SH-SY5Y (cell line): Measurements from ENCODE around the gene IL34.
A peak's percentile ranks its signal among the peaks of the same experiment; 100 is the strongest.

Experiments
- GATA2 ChIP-seq: IDR thresholded peaks from 2 replicates; pipeline ENCODE4 v1.6.1; 2011; ENCODE audit warnings: mild to moderate bottlenecking, low read depth, low read length
- GATA3 ChIP-seq: IDR thresholded peaks from 2 replicates; pipeline ENCODE4 v1.6.1; 2011; ENCODE audit warnings: low read depth, mild to moderate bottlenecking, low read length, moderate library complexity

The IL34 gene

DNA sequence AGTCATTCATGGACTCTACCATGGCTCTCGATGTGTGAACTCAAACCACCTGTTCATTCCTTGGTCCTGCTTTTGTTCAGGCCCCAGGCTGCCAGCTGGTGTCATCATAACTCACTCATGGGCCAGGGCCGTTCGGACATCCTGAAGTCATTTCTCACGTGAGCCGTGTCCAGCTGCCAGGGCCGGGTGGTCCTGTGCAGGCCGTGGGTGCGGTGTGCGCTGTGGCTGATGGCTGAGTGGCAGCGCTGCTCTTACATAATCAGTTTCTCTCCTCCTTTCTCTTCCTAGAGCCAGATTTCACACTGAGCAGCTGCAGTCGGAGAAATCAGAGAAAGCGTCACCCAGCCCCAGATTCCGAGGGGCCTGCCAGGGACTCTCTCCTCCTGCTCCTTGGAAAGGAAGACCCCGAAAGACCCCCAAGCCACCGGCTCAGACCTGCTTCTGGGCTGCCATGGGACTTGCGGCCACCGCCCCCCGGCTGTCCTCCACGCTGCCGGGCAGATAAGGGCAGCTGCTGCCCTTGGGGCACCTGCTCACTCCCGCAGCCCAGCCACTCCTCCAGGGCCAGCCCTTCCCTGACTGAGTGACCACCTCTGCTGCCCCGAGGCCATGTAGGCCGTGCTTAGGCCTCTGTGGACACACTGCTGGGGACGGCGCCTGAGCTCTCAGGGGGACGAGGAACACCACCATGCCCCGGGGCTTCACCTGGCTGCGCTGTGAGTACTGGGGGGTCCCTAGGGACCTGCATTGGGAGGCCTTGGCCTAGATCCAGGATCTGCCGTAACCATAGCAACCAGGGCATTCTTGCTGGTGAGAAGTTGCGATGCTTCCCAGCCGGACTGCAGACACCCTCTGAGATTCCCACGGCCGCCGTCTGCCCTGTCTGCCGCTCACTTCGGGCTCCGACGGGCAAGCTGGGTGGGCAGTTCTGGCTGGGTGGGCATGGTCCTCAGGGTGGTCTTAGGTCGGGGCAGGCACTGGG lies at the start of gene IL34:
IL34 (plus strand) TSS at position 300 of the 982 bp plus-strand sequence; CDS start at position 689, 389 bp downstream.
- no peak for TF ChIP-seq GATA3
- TF ChIP-seq GATA2 = peak; percentile 51; the same call in 1 of the 2 replicates

DNA sequence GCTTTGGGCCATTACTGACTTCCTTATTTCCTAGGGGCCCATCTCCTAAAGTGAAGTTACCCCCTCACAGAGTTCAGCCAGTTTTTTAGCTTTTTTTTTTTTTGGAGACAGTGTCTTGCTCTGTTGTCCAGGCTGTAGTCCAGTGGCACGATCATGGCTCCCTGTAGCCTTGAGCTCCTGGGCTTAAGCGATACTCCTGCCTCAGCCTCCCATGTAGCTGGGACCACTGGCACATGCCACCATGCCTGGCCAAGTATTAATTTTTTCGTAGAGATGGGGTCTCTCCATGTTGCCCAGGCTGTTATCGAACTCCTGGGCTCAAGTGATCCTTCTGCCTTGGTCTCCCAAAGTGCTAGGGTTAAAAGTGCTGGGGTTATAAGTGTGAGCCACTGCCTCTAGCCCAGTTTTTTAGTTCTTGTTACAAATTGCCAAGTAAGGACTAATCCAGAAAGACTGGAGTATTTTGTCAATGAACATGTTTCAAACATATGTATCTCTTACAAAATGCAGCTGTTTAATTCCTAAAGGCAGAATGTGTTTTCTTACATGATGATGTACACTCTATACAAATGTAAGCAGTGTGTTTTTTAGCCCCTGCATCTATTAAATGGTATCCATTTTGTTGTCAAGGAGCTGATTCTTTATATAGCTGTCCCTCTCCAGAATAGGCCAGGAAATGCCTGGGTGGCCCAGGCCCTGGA lies 49.1 kb upstream of the IL34 start:
- TF ChIP-seq GATA3 (no peak), GATA2 (no peak)

DNA sequence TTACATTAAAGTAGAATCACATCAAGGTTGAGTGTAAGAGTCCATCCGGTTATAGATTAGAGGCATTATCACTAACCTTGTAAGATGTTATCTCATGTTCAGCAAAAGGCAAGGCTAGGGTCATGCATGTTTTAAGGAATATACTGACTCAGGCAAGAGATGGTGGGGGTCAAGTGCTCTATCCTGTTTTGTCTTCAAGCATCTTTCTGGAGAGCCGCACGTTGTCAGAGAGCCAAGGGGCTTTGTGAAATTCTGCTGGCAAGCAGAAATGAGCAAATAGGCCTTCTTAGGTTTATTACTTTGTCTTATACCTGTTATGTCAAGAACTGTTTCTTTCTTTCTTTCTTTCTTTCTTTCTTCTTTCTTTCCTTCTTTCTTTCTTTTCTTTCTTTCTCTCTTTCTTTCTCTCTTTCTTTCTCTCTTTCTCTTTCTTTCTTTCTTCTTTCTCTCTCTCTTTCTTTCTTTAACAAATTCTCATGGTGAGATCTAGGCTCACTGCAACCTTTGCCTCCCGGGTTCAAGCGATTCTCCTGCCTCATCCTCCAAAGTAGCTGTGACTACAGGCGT lies 47.3 kb upstream of the IL34 start:
- TF ChIP-seq GATA3 (no peak), GATA2 (no peak)

DNA sequence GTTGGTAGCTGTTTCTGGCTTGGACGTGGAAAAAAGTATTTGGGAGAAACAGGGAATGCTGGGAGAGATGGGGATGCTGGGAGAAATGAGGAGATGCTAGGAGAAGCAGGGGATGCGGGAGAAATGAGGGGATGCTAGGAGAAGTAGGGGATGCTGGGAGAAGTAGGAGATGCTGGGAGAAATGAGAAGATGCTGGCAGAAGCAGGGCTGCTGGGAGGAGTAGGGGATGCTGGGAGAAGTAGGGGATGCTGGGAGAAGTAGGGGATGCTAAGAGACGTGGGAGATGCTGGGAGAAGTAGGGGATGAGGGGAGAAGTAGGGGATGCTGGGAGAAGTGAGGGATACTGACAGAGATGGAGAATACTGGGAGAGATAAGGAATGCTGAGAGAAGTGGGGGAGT lies 45.6 kb upstream of the IL34 start:
- TF ChIP-seq GATA3 (no peak), GATA2 (no peak)

DNA sequence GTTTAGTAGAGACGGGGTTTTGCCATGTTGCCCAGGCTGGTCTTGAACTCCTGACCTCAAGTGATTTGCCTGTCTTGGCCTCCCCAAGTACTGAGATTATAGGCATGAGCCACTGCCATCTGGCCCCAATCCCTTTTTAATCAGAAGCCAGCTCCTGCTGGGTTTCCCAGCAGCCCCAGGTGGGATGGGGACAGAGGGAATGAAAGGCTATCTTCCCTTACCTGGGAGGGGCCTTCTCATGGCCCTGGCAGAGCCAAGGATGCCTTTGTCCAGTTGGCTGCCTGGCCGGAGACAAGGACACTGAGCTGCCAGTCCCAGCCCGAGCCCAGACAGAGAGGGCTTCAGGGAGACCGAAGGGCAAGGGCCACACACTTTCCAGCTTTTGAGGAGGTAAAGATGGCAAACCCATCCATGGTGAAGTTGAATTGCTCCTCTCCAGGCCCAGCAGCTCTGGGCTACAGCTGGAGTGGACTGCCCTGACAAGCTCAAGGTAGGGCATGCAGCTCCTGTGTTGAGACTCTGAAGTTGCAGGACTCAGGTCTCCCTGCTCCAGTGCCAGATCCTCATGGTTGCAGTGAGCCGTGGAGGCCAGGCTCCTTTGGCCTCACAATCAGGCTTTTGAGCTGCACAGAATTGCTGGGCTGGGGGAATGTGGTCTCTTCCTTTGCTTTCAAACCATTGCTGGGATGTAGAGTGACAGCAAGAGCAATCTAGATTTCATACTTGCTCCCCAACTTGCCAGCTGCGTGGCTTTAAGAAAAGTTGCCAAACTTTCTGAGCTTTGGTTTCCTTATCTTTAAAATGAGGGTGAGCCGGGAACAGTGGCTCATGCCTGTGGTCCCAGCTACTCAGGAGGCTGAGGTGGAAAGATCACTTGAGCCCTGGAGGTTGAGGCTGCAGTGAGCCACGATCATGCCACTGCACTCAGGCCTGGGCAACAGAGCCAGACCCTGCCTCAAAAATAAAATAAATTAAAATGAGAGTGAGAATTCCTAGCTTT lies 44.5 kb upstream of the IL34 start:
- TF ChIP-seq GATA2 (no peak), GATA3 (no peak)

DNA sequence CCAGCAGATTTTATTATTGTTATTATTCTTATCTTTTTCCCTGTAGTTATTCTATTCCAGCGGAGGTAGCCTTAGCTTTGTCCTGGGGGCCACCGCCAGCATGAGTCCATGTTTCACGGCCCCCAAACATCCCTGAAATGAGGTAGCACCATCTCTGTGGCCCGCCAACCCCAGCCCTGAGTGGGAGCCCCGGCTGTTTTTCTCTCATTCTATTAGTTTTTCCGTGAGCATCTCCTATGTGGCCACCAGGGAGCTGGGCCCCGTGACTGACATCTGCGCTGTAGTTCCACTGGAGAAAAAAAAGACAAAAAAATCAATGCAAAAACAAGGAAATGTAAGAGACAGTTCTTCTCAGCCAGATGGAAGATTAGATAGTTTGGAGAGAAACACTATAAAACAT lies 43.5 kb upstream of the IL34 start:
- TF ChIP-seq GATA2 (no peak), GATA3 (no peak)

DNA sequence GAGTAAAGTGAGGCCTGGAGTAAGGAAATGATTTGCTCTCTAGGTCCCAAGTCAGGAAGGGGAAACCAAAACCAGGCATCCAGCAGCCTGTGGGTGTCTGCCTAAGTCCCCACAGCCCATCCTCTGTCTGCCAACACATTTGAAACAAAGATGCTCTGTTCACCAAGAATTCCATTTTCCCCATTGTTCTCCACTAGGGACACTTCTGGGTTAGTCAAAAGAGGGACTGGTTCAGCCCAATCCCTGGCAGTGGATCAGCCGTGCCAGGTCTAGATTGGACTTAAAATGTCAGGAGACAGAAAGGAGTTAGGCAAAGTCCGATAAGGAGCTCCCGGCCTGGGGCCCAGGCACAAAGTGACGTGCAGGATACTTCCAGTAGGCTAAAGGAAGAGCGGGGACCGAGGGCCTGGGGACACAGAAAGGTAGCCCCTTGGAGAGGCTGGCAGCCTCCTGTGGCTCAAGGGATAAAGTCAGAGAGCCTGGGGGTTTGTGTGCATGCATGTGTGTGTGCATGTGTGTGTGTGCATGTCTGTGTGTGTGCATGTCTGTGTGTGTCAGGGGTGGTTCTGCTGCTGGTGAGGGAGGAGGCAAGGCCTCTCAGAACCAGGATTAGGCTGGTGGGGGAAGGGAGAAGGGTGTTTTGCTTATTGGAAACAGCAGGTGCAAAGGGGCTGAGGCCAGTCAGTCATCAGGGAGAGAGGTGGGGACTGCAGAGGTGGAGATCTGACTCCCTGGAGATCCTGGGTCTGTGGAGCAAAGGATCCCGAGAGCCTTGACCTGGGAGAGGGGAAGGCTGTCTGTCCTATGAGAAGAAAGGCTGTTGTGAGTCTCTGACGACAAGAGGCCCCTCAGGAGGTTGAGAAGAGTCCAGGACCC lies 41.7 kb upstream of the IL34 start:
- TF ChIP-seq GATA2 (no peak), GATA3 (no peak)

DNA sequence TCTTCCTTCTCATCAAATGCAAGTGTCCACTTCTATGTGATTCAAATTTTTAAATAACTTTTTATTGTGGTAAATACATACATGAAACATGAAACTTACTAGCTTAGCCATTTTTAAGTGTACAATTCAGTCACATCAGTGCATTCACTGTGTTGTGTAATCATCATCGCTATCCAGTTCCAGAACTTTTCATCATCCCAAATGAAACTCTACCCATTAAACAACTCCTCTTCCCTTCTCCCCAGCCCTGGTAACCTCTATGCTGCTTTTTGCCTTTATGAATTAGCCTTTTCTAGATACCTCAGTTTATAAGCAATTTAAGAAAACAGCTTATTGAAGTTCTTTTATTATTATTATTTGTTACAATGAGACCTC lies 41.1 kb upstream of the IL34 start:
- TF ChIP-seq GATA2 = no peak
- TF ChIP-seq GATA3 = no peak

DNA sequence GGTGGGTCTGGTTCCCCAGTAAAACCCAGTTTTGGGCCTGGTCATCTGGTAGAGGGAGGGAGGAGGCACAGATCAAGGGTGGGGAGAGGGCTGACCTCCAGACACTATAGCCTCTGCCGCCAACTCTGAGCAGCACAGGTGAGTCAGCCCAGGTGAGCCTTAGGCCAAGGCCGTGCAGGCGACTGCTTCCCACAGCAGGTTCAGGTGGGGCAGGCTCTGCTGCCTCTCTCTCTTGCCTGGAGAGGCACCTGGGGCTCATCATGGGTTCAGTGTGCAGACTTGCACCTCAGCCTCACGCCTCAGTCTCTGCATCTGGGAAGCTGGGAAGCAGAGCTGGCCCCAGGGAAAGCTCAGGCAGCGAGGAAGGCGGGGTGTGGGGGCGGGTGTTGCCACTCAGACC lies 37.8 kb upstream of the IL34 start:
- TF ChIP-seq GATA2 = no peak
- no peak for TF ChIP-seq GATA3

DNA sequence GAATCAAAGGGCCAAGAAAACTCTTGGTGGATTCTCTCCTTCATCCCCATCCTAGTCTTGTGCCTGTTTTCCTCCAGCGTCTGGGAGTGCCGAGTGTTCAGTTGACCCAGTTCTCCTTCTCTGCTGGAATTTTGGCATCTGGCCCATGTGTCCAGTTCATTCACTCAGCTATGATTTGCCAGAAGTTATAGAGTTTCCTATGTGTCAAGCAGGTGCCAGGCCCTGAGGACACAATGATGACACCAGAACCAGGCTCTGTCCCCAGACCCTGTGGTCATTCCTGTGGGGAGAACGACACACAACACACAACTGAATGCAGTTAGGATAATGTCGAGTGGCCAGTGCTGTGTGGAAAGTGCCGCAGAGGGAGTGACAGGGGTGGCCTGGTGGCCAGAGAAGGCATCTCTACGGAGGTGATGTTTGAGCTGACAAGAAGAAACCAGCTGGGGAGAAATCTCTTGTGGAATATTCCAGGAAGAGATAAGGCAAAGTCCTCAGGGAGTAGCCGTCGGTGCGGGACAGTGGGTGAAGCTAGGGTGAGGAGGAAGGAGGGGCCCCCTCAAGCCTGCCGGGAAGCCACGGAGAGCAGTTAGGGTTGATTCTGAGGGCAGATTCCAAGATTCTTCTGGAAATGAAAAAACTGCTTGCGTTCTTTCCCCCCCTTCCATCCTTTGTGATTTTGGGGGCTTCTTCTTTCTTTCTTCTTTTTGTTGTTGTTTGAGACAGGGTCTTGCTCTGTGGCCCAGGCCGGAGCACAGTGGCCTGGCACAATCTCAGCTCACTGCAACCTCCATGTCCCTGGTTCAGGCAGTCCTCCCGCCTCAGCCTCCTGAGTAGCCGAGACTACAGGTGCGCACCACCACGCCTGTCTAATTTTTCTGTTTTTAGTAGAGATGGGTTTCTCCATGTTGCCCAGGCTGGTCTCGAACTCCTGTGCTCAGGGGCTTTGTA lies 35.8 kb upstream of the IL34 start:
- TF ChIP-seq GATA2 (no peak), GATA3 (no peak)

DNA sequence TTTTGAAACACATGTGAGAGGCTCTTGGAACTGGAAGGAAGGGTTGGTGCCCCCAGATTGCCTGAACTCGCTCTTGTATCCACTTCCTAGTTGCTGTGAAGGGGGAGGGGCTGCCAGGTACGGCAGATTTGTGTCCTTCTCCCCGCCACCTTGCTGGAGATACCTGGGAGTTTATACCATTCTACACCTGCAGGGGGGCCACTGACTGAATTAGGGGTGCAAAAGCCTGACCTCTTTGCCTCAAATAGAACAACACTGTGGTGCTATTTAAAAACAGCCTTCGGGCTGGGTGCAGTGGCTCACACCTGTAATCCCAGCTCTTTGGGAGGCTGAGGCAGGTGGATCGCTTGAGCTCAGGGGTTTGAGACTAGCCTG lies 35.1 kb upstream of the IL34 start:
- TF ChIP-seq GATA3 = no peak
- TF ChIP-seq GATA2 = no peak

DNA sequence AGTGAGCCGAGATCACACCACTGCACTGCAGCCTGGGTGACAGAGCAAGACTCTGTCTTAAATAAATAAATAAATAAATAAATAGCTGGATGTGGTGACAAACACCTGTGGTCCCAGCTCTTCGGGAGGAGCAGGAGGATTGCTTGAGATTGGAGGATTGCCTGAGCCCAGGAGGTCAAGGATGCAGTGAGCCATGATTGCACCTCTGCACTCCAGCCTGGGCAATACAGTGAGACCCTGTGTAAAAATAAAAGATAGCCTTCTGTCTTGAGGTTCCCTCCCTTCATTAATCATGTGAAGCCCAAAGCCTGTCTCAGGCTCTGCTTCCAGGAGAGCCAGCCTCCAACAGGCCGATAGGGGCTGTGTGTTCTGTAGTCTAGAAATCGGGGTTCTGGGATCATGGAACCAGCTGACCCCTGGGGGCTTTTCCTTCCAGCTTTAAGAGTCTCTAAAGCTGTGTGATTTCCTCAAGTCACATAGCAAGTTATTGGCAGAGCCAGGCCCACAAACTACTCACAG lies 34.5 kb upstream of the IL34 start:
- TF ChIP-seq GATA3 = no peak
- TF ChIP-seq GATA2 = no peak
